ENCODE data around the gene DDAH2. TPM values are rescaled to one million over a fixed set of nuclear protein-coding genes. Genes with fewer than 3 reads are reported as not detected.

The DDAH2 gene
- total RNA-seq, 6 experiments from 2014 or later, result 16.3 to 27.5 (median 19.1) TPM

- H3K27me3 ChIP-seq, result no peaks in the 10 kb centered on the region
- no peak overlapping the region for H3K27ac ChIP-seq
- no peak overlapping the region for H3K4me3 ChIP-seq
- intact Hi-C loops (cut with DNase I), result no loop called here
- DNase-seq (no peak), ATAC-seq (no peak)
- peaks cover 0 to 21% (median 11%) of the 10 kb centered on the region in 4 donors for H3K4me1 ChIP-seq
- WGBS (ENCODE audit: insufficient coverage, low coverage, low lambda C conversion rate, missing lambda C conversion rate), result 47% methylated on average over 4 of the region's 5 CpGs
- TF ChIP-seq CTCF (IDR thresholded peaks at IDR 0.05), result no peak
- TF ChIP-seq POLR2A (IDR thresholded peaks at IDR 0.05), result no peak
- no peaks in the 10 kb centered on the region for H3K9me3 ChIP-seq
- H3K36me3 ChIP-seq, result peaks cover 0 to 29% (median 2%) of the 10 kb centered on the region in 4 donors
Observed at GRCh38 chr6:31700740-31701401, 28.2 kb downstream of the DDAH2 start.

DNA sequence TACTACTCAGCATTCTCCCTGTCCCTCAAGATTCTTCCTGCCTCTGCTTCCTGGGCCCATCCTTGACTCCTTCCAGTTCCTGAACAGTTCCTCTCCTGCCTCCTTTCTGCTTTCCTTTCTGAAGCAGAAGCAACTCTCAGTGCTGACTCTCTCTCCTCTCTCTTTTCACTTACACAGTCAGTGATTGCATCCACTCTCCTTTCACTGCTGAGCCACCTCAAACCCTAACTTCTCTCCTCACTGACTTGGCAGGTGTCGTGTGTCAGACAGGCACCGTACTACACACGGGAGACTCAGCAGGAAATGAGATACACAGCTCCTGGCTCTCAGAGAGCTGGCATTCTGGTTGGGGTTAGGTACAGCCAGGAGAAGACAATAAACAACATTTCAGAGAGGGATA lies 31.5 kb downstream of the DDAH2 start:
- H3K27ac ChIP-seq, result no peak overlapping the region
- H3K4me1 ChIP-seq, result peaks cover 0 to 18% (median 11%) of the 10 kb centered on the region in 4 donors
- DNase-seq (no peak), ATAC-seq (no peak)
- H3K27me3 ChIP-seq, result no peaks in the 10 kb centered on the region
- no peak overlapping the region for H3K4me3 ChIP-seq
- H3K9me3 ChIP-seq, result no peaks in the 10 kb centered on the region
- no peak for TF ChIP-seq POLR2A (IDR thresholded peaks at IDR 0.05)
- peaks cover 0 to 61% (median 6%) of the 10 kb centered on the region in 4 donors for H3K36me3 ChIP-seq
- intact Hi-C loops (cut with DNase I), result no loop called here
- WGBS (ENCODE audit: insufficient coverage, low coverage, low lambda C conversion rate, missing lambda C conversion rate), result 67% methylated on average over 3 of the region's 3 CpGs

- intact Hi-C loops (cut with DNase I), result no loop called here
- DNase-seq (no peak), ATAC-seq (no peak)
- Histone ChIP-seq H3K4me1 (no peaks in the 10 kb centered on the region), H3K36me3 (peaks cover 0 to 75% (median 20%) of the 10 kb centered on the region in 4 donors), H3K27ac (no peak overlapping the region), H3K27me3 (no peaks in the 10 kb centered on the region), H3K9me3 (no peaks in the 10 kb centered on the region), H3K4me3 (no peak overlapping the region)
- TF ChIP-seq POLR2A (IDR thresholded peaks at IDR 0.05) (no peak), CTCF (IDR thresholded peaks at IDR 0.05) (no peak)
- 90% methylated on average over 3 of the region's 6 CpGs for WGBS (ENCODE audit: insufficient coverage, low coverage, low lambda C conversion rate, missing lambda C conversion rate)
Observed at GRCh38 chr6:31693535-31693934, 35.6 kb downstream of the DDAH2 start.

DNA sequence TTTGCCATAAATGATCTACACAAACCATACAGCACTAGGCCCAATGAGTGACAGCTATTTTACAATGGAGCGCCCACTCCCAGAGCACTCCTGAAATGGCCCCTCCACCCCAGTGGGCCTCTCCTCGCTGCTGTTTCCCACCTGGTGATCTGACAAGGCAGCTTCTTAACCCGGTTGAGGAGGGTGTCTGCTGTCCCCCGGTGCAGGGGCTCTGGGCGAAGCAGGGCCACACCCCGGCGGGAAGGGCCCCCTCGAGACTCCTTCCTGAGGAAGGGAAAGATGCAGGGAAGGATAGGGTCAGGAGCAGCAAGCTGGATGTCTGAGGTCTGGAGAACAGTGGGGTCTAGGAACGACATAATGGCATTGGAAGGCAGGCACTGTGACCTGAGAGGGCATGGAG lies 36.2 kb downstream of the DDAH2 start:
- intact Hi-C loops (cut with DNase I), result no loop called here
- TF ChIP-seq CTCF (IDR thresholded peaks at IDR 0.05) (no peak), POLR2A (IDR thresholded peaks at IDR 0.05) (no peak)
- WGBS (ENCODE audit: insufficient coverage, low coverage, low lambda C conversion rate, missing lambda C conversion rate), result 90% methylated on average over 7 of the region's 9 CpGs

DNA sequence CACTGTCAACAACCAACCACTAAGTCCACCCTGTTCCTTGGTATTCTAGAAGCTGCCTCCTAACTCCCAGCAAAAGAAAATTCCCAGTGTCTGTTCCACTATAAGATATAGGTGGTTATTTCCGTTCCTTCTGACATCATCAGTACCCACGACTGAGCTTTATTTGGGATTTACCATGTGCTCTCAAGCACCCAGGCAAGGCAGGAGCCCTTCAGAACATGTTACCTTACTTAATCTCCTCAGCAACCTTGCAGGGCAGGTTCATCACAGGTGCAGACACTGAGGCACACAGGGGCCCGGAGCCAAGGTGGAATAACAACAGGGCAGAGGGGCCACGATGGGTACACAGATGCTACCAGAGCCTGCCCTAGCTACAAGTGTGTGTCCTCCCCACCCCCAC lies 36.7 kb downstream of the DDAH2 start:
- H3K9me3 ChIP-seq, result no peaks in the 10 kb centered on the region
- H3K27ac ChIP-seq, result no peak overlapping the region
- peaks cover 0 to 86% (median 24%) of the 10 kb centered on the region in 4 donors for H3K36me3 ChIP-seq
- WGBS (ENCODE audit: insufficient coverage, low coverage, low lambda C conversion rate, missing lambda C conversion rate), result 85% methylated on average over 2 of the region's 4 CpGs
- no peak overlapping the region for H3K4me3 ChIP-seq
- TF ChIP-seq POLR2A (IDR thresholded peaks at IDR 0.05), result no peak
- TF ChIP-seq CTCF (IDR thresholded peaks at IDR 0.05), result no peak
- no peaks in the 10 kb centered on the region for H3K27me3 ChIP-seq
- DNase-seq (no peak), ATAC-seq (no peak)
- intact Hi-C loops (cut with DNase I), result no loop called here
- no peaks in the 10 kb centered on the region for H3K4me1 ChIP-seq

More for the DNA sequence above, 36.2 kb downstream of the DDAH2 start:
- H3K9me3 ChIP-seq, result no peaks in the 10 kb centered on the region
- no peaks in the 10 kb centered on the region for H3K27me3 ChIP-seq
- peaks cover 0 to 80% (median 23%) of the 10 kb centered on the region in 4 donors for H3K36me3 ChIP-seq
- no peak overlapping the region for H3K4me3 ChIP-seq
- ATAC-seq (no peak), DNase-seq (no peak)
- H3K4me1 ChIP-seq, result no peaks in the 10 kb centered on the region
- H3K27ac ChIP-seq, result no peak overlapping the region
